ENCODE data around the gene OR4N5. TPM values are rescaled to one million over a fixed set of nuclear protein-coding genes. Genes with fewer than 3 reads are reported as not detected.

The OR4N5 gene
- total and polyA plus RNA-seq, 2 experiments from 2014 or later: not detected

GRCh38 chr14:20144820-20145219 is 6.2 kb downstream of the OR4N5 start:
- peaks cover 81% of the 10 kb centered on the region for H3K9me3 Mint-ChIP-seq

More at GRCh38 chr14:20144820-20145219, 6.2 kb downstream of the OR4N5 start:
- Histone ChIP-seq H3K36me3 (ENCODE audit: insufficient read depth) (peaks cover 15% of the 10 kb centered on the region; the same call in 1 of the 2 replicates), H3K4me2 (no peak overlapping the region), H3F3A (replicated peaks; ENCODE audit: low read depth) (no peaks in the 10 kb centered on the region), H4K20me1 (replicated peaks; ENCODE audit: insufficient read depth) (no peaks in the 10 kb centered on the region), H3K27me3 (ENCODE audit: insufficient read depth) (no peaks in the 10 kb centered on the region), H3K4me3 (no peak overlapping the region), H3K4me1 (ENCODE audit: insufficient read depth) (no peaks in the 10 kb centered on the region), H2AFZ (no peak overlapping the region), H3K27ac (ENCODE audit: low read depth) (no peak overlapping the region), H3K79me2 (replicated peaks; ENCODE audit: insufficient read depth) (no peaks in the 10 kb centered on the region), H3K9me2 (ENCODE audit: insufficient read depth) (no peaks in the 10 kb centered on the region)
- TF ChIP-seq ZNF331 (CRISPR knock-in tag; IDR thresholded peaks at IDR 0.05; ENCODE audit: low read depth) (no peak), POLR2AphosphoS5 (IDR thresholded peaks at IDR 0.05; ENCODE audit: low read depth) (no peak), STAT1 (IDR thresholded peaks at IDR 0.05; ENCODE audit: unreplicated experiment) (no peak), EZH2phosphoT487 (IDR thresholded peaks at IDR 0.05; ENCODE audit: unreplicated experiment) (no peak), JUNB (IDR thresholded peaks at IDR 0.05; ENCODE audit: unreplicated experiment) (no peak), NANOG (IDR thresholded peaks at IDR 0.05; ENCODE audit: borderline replicate concordance) (no peak), ZNF462 (CRISPR knock-in tag; IDR thresholded peaks at IDR 0.05) (no peak)
- Mint-ChIP-seq H3K27ac (no peak overlapping the region), H3K27me3 (ENCODE audit: insufficient read depth, low read depth, poor library complexity) (no peaks in the 10 kb centered on the region), H3K4me3 (no peak overlapping the region), H3K4me1 (no peaks in the 10 kb centered on the region), H3K36me3 (ENCODE audit: low read depth) (peaks cover 3% of the 10 kb centered on the region; the same call in 1 of the 3 replicates)
- DNase-seq (ENCODE audit: low spot score) (no peak), ATAC-seq (no peak)

All from GM23338 (cell line).